Thymus (tissue), 11 donors: Measurements from ENCODE around the gene ECHDC3. TPM values are rescaled to one million over a fixed set of nuclear protein-coding genes. Genes with fewer than 3 reads are reported as not detected.
"Not testable (repeated sequence)": the region's sequence is repeated elsewhere in the genome, so short reads cannot be mapped to it uniquely, and the experiment has no call there.

Source experiments
- DNase-seq, 9 donors: peaks; one replicate each; pipeline ENCODE4 v3.0.0-alpha.2; 2013; ENCODE audit warnings: low spot score in 9 of 9, low read depth in 6 of 9, missing footprints in 1 of 9
- H3K27ac ChIP-seq, 2 donors: one replicate each; pipeline ENCODE4 v1.5.1; 2013; ENCODE audit warnings: control low read depth in 1 of 2, low read depth in 1 of 2, low read length in 1 of 2, mild to moderate bottlenecking in 1 of 2, moderate library complexity in 1 of 2
- H3K27me3 ChIP-seq, 2 donors: one replicate each; pipeline ENCODE4 v1.5.1; 2013; ENCODE audit warnings: low read length in 1 of 2; ENCODE audit not compliant: control insufficient read depth in 2 of 2, insufficient read depth in 1 of 2
- H3K36me3 ChIP-seq, 2 donors: one replicate each; pipeline ENCODE4 v1.5.1; 2013; ENCODE audit warnings: low read length in 1 of 2, mild to moderate bottlenecking in 1 of 2, moderate library complexity in 1 of 2; ENCODE audit not compliant: control insufficient read depth in 2 of 2, insufficient read depth in 2 of 2
- H3K4me1 ChIP-seq, 2 donors: one replicate each; pipeline ENCODE4 v1.5.1; 2013; ENCODE audit warnings: low read length in 2 of 2; ENCODE audit not compliant: control insufficient read depth in 2 of 2, insufficient read depth in 2 of 2
- H3K4me3 ChIP-seq, 2 donors: one replicate each; pipeline ENCODE4 v1.5.1; 2013; ENCODE audit warnings: low read length in 2 of 2, control low read depth in 1 of 2, mild to moderate bottlenecking in 1 of 2
- H3K9me3 ChIP-seq, 2 donors: one replicate each; pipeline ENCODE4 v1.5.1; 2013; ENCODE audit warnings: low read length in 1 of 2, mild to moderate bottlenecking in 1 of 2; ENCODE audit not compliant: control insufficient read depth in 2 of 2, insufficient read depth in 1 of 2
- WGBS: extraction: QIAGEN DNeasy Blood & Tissue Kit; methylation state at CpG from one replicate; pipeline ENCODE4 v1.1.7; 2013; 5-methylcytosine and 5-hydroxymethylcytosine counted together
- polyA plus RNA-seq: library from polyadenylated mRNA; stranded (reverse); fragments of 200-250 nt; gene quantifications from one replicate; pipeline ENCODE4 v1.2.3, GENCODE V29; 2013
- total RNA-seq: library from RNA; stranded (reverse); fragments of 120-200 nt; gene quantifications from one replicate; pipeline ENCODE4 v1.2.4, GENCODE V29; 2013
- donor health status: healthy.

Gene ECHDC3
- total and polyA plus RNA-seq, 2 donors, result 3.0 to 13.2 TPM

DNA sequence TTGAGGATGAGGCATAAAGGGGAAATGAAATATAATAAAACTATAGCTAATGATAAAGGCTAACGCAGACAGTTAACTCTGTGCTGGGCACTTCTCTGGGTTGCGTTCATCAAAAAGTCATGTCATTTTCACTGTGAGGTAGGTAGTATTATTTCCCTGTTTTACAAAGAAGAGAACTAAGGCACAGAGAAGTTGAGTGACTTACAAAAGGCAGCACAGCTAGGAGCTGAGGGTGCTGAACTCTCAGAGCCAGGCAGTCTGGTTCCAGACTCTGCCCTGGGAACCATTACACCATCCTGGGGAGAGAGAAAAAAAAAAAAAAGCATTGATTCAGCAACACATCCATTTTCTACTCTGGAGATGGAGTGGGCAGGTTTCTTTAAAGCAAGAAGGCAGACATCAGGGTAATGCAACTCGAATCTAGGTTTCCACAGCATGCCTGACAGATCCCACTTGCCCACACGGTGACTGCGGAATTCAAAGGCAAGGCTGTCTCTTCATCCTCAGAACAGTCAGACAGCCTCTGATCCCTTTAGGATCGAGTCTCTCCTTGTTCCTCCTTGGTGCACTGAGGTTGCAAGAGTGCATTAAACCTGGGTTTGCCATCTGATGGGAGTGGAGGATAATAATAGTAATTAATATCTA, 40.6 kb upstream of the ECHDC3 start:
- Histone ChIP-seq H3K27ac (no peak overlapping the region), H3K4me1 (no peaks in the 10 kb centered on the region), H3K36me3 (no peaks in the 10 kb centered on the region), H3K9me3 (no peaks in the 10 kb centered on the region), H3K4me3 (no peak overlapping the region), H3K27me3 (no peaks in the 10 kb centered on the region)
- no peak for DNase-seq
- WGBS, result 97% methylated on average over 6 of the region's 6 CpGs

DNA sequence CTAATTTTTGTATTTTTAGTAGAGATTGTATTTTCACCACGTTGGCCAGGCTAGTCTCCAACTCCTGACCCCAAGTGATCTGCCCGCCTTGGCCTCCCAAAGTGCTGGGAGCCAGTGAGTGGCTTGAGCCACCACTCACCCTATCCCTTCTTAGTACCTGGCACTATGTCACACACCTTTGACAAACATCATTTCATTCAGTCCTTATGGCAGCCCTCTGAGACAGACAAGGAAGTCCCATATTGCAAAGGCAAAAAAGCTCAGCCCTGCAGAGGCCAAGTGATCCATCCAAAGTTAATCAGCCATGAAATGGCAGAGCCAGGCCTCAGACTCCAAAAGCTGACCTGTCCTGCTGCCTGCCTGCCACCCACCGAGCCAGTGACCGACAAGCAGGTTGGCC, 39.9 kb upstream of the ECHDC3 start:
- Histone ChIP-seq H3K4me1 (no peaks in the 10 kb centered on the region), H3K9me3 (no peaks in the 10 kb centered on the region), H3K36me3 (no peaks in the 10 kb centered on the region), H3K27ac (no peak overlapping the region), H3K27me3 (no peaks in the 10 kb centered on the region), H3K4me3 (no peak overlapping the region)
- DNase-seq, result no peak
- 94% methylated on average over 4 of the region's 4 CpGs for WGBS

DNA sequence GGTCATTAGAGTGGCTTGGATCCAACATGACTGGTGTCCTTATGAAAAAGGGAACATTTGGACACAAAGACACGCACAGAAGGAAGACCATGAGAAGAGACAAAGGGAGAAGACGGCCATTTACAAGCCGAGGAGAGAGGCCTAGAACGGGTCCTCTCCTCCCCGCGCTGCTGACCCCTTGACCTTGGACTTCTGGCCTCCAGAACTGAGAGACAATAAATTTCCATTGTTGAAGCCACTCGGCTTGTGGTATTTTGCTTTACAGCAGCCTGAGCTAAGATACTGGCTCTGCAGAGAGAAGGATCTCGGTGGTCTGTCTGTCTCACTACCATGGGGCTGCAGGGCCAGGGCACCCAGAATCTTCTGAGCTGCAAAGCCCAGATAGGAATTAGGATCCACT, 38.1 kb upstream of the ECHDC3 start:
- H3K27ac ChIP-seq, result no peak overlapping the region
- 98% methylated on average over 8 of the region's 8 CpGs for WGBS
- no peaks in the 10 kb centered on the region for H3K9me3 ChIP-seq
- H3K36me3 ChIP-seq, result no peaks in the 10 kb centered on the region
- DNase-seq, result no peak
- H3K27me3 ChIP-seq, result peaks cover 0 to under 1% of the 10 kb centered on the region in 2 donors
- H3K4me1 ChIP-seq, result peaks cover 0 to 3% of the 10 kb centered on the region in 2 donors
- H3K4me3 ChIP-seq, result no peak overlapping the region

- no peak for DNase-seq
- Histone ChIP-seq H3K27ac (no peak overlapping the region), H3K36me3 (no peaks in the 10 kb centered on the region), H3K9me3 (peaks cover 0 to 5% of the 10 kb centered on the region in 2 donors), H3K4me3 (no peak overlapping the region), H3K4me1 (peaks cover 0 to 12% of the 10 kb centered on the region in 2 donors), H3K27me3 (peaks cover 0 to 2% of the 10 kb centered on the region in 2 donors)
- 98% methylated on average over 4 of the region's 4 CpGs for WGBS
Measured at GRCh38 chr10:11705722-11706121, 36.5 kb upstream of the ECHDC3 start.

DNA sequence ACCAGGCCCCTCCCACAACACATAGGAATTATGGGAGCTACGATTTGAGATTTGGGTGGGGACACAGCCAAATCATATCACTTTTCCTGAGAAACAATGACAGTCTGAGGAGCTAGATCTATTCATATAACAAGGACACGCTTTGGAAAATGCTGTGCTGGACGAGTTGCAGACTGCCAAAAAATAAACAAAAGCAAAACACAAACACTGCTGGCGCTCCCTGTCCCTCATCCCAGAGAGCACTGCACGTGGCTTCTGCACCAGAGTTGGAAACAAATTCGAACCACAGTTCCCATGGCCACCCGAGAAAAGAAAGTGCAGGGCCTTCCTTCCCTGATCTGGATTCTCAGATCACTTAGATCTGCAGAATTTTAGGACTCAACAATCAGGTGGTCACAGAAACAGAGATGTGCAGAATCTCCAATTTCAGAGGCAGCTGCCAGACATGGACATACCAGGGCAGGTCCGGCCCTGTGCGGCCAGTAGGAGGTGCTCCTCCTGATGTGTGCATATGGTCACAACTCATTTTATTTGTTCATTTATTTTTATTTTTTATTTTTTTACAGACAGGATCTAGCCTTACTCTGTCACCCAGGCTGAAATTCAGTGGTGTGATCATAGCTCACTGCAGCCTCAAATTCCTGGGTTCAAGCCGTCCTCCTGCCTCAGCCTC, 35.2 kb upstream of the ECHDC3 start:
- 95% methylated on average over 10 of the region's 10 CpGs for WGBS
- Histone ChIP-seq H3K27me3 (peaks cover 0 to 2% of the 10 kb centered on the region in 2 donors), H3K4me3 (no peak overlapping the region), H3K36me3 (no peaks in the 10 kb centered on the region), H3K4me1 (peaks cover 0 to 19% of the 10 kb centered on the region in 2 donors), H3K27ac (no peak overlapping the region), H3K9me3 (peaks cover 0 to 5% of the 10 kb centered on the region in 2 donors)
- DNase-seq, result no peak

DNA sequence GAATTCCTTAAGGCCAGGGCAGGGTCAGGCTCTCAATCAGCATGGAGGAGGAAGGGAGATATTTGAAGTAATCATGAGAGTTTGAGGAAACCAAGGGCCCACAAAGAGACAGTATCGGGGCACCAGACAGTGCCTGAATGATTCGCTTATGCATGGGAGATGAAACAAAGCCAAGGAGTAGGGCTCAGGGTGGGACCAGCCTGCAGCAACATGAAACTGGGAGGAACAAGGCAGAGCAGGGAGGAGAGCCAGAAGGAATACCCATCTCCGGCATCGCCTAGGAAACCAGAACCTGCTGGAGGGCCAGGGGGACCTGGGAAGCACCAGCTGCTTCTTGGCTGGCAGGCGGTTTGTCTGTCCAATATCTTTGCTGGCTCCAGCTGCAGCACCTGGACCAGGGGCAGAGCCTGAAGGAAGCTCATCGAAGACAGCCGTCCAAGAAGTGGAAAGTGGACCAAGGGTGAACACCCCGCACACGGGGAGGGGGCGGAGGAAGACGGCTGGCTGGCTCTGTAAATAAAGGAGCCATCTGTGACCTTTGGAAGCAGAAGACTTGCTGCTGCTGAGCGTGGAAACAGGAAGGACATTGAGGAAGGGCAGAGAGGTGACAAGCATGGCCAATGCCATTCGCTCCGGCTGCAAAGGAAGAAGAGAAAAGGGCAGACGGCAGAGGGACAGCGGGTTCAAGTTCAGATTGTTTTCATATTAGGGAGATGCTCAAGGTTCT, 34.4 kb upstream of the ECHDC3 start:
- DNase-seq, result no peak
- Histone ChIP-seq H3K4me1 (peaks cover 0 to 25% of the 10 kb centered on the region in 2 donors), H3K27me3 (peaks cover 0 to 5% of the 10 kb centered on the region in 2 donors), H3K36me3 (no peaks in the 10 kb centered on the region), H3K9me3 (peaks cover 0 to 5% of the 10 kb centered on the region in 2 donors), H3K4me3 (no peak overlapping the region), H3K27ac (no peak overlapping the region)
- WGBS, result 95% methylated on average over 16 of the region's 16 CpGs

DNA sequence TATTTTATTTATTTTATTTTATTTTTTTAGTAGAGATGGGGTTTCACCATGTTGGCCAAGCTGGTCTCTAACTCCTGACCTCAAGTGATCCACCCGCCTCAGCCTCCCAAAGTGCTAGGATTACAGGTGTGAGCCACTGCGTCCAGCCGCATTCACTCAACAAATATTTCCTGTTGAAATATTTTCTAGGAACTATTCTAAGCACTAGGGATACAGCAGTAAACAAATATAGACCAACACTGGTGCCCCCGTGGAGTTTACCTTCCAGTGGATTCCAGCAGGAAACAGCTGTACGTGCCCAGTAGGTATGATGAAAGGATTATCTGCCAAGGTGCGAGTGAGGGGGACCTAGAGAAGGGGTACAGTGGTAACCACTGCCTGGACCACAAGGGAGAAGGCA, 33.4 kb upstream of the ECHDC3 start:
- H3K9me3 ChIP-seq, DNase-seq, H3K27ac ChIP-seq, H3K36me3 ChIP-seq, H3K4me3 ChIP-seq: not testable (repeated sequence)
- 74% methylated on average over 6 of the region's 6 CpGs for WGBS
- peaks cover 0 to 11% of the 10 kb centered on the region in 2 donors for H3K27me3 ChIP-seq
- peaks cover 0 to 31% of the 10 kb centered on the region in 2 donors for H3K4me1 ChIP-seq

DNA sequence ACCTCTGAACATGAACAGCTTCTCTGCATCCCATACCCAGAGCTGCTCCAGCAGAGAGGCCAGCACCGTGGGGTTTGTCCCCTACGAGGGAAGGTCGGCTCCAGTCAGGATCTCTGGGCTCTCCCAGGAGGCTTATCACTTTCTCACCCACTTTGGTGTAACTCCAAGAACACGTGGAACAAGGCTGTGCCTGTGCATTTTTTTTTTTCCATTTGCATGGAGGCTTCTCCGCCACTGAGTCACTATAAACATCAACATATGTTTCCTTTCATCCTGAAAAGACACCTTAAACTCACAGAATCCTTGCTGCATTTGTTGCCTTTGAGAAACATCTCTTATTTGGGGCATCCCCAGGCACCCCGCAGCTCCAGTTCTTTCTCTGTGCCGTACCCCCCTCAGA, 29.4 kb upstream of the ECHDC3 start:
- Histone ChIP-seq H3K4me1 (peaks cover 0 to 35% of the 10 kb centered on the region in 2 donors), H3K36me3 (no peaks in the 10 kb centered on the region), H3K27ac (no peak overlapping the region), H3K27me3 (peaks cover 0 to 15% of the 10 kb centered on the region in 2 donors), H3K9me3 (peaks cover 0 to 8% of the 10 kb centered on the region in 2 donors), H3K4me3 (no peak overlapping the region)
- DNase-seq, result no peak
- 82% methylated on average over 7 of the region's 7 CpGs for WGBS

DNA sequence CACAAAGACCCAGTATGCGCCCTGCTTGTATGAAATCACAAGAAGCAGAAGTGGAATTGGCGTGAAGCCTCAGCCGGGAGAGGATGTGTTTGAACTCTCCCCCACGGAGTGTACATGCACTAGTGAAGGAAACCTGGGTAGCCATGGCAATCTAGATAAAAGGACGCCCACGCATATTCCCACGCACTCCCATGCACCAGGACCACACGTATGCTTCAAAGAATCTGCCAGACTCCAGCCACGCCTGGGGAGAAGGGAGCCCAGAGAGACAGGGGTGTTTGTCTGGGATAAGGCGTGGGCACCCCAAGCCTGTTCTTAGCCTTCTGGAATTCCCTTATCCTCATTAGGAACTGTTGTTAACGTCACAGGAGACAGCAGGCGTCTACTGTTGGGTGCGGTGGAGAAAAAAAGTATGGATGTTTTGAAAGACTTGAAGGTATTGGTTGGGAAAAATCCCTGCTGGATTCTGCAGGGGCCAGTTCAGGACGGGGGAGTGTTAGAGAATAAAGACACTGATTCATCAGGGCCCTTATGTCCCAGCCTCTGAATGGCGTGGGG, 28.9 kb upstream of the ECHDC3 start:
- 59% methylated on average over 15 of the region's 15 CpGs for WGBS

More for the DNA sequence above, 28.9 kb upstream of the ECHDC3 start:
- Histone ChIP-seq H3K9me3 (peaks cover 0 to 8% of the 10 kb centered on the region in 2 donors), H3K36me3 (no peaks in the 10 kb centered on the region), H3K4me3 (no peak overlapping the region), H3K4me1 (peaks cover 0 to 33% of the 10 kb centered on the region in 2 donors), H3K27ac (no peak overlapping the region), H3K27me3 (peaks cover 0 to 15% of the 10 kb centered on the region in 2 donors)
- no peak for DNase-seq
